CD14-positive monocyte (primary cell): Measurements from ENCODE around the gene SETDB1. TPM values are rescaled to one million over a fixed set of nuclear protein-coding genes. Genes with fewer than 3 reads are reported as not detected.

Experiments used
- DNase-seq, 3 donors: peaks; one replicate each; pipeline ENCODE4 v3.0.0-alpha.2; 2011 to 2022
- H2AFZ ChIP-seq: 2 replicates; pipeline ENCODE4 v1.6.0; 2012; ENCODE audit warnings: mild to moderate bottlenecking, low read depth, low read length, inconsistent platforms; ENCODE audit not compliant: insufficient read depth, poor library complexity, severe bottlenecking
- H3K27ac ChIP-seq, 2 donors: 1 replicate in 1 of 2; 2 replicates in 1 of 2; pipeline ENCODE4 v1.5.1; 2012 to 2013; ENCODE audit warnings: low read length in 2 of 2, control low read depth in 1 of 2, inconsistent platforms in 1 of 2, low read depth in 1 of 2, mild to moderate bottlenecking in 1 of 2
- H3K27me3 ChIP-seq, 2 donors: one replicate each; pipeline versions ENCODE4 v1.6.0 to v1.6.1; 2011 to 2013; ENCODE audit warnings: low read length in 2 of 2; ENCODE audit not compliant: control insufficient read depth in 2 of 2, insufficient read depth in 2 of 2
- H3K36me3 ChIP-seq, 2 donors: replicated peaks in 1 of 2; 1 replicate in 1 of 2; 2 replicates in 1 of 2; pipeline versions ENCODE4 v1.5.1 to v1.6.1; 2012 to 2013; ENCODE audit warnings: low read length in 2 of 2, control low read depth in 1 of 2, inconsistent platforms in 1 of 2, mild to moderate bottlenecking in 1 of 2; ENCODE audit not compliant: insufficient read depth in 2 of 2, control insufficient read depth in 1 of 2
- H3K4me1 ChIP-seq, 2 donors: 1 replicate in 1 of 2; 2 replicates in 1 of 2; pipeline versions ENCODE4 v1.5.1 to v1.6.1; 2012 to 2013; ENCODE audit warnings: low read length in 2 of 2, control low read depth in 1 of 2, inconsistent platforms in 1 of 2, mild to moderate bottlenecking in 1 of 2, moderate library complexity in 1 of 2; ENCODE audit not compliant: insufficient read depth in 2 of 2, control insufficient read depth in 1 of 2
- H3K4me2 ChIP-seq: replicated peaks from 2 replicates; pipeline ENCODE3; 2012; ENCODE audit warnings: low read length, moderate library complexity, mild to moderate bottlenecking; ENCODE audit not compliant: poor library complexity, severe bottlenecking; ENCODE audit errors: extremely low read depth
- H3K4me3 ChIP-seq, 3 experiments: fragments of 200-600 bp in 1 of 3; sonication (generic) in 1 of 3; replicated peaks in 1 of 3; 1 replicate in 2 of 3; 2 replicates in 1 of 3; pipeline ENCODE4 v1.5.1; 2011 to 2013; ENCODE audit warnings: low read length in 3 of 3, mild to moderate bottlenecking in 3 of 3, control low read depth in 2 of 3, low read depth in 2 of 3, inconsistent platforms in 1 of 3, moderate library complexity in 1 of 3
- H3K79me2 ChIP-seq: 2 replicates; pipeline ENCODE4 v1.6.0; 2012; ENCODE audit warnings: mild to moderate bottlenecking, control low read depth, inconsistent platforms, low read length, moderate library complexity; ENCODE audit not compliant: insufficient read depth
- H3K9ac ChIP-seq: 2 replicates; pipeline ENCODE4 v1.6.0; 2017; ENCODE audit warnings: low read length, mild to moderate bottlenecking; ENCODE audit not compliant: insufficient read depth, poor library complexity, severe bottlenecking
- H3K9me3 ChIP-seq, 2 donors: replicated peaks in 1 of 2; 1 replicate in 1 of 2; 2 replicates in 1 of 2; pipeline versions ENCODE4 v1.5.1 to v1.6.1; 2012 to 2013; ENCODE audit warnings: low read length in 2 of 2, control low read depth in 1 of 2; ENCODE audit not compliant: control insufficient read depth in 1 of 2, insufficient read depth in 1 of 2
- H4K20me1 ChIP-seq: 2 replicates; pipeline ENCODE4 v1.6.0; 2012; ENCODE audit warnings: mild to moderate bottlenecking, low read length, control low read depth, moderate library complexity; ENCODE audit not compliant: insufficient read depth
- H3K27ac Mint-ChIP-seq, 7 donors: one replicate each; pipeline ENCODE4 v1.8.0; 2020; ENCODE audit warnings: mild to moderate bottlenecking in 7 of 7, mixed read lengths in 7 of 7, moderate library complexity in 6 of 7, inconsistent platforms in 2 of 7
- H3K27me3 Mint-ChIP-seq, 3 donors: one replicate each; pipeline ENCODE4 v1.8.0; 2021 to 2022; ENCODE audit warnings: low read depth in 3 of 3, mild to moderate bottlenecking in 3 of 3, mixed read lengths in 3 of 3, moderate library complexity in 3 of 3, inconsistent platforms in 1 of 3
- H3K36me3 Mint-ChIP-seq, 2 donors: one replicate each; pipeline ENCODE4 v1.8.0; 2020; ENCODE audit warnings: mixed read lengths in 2 of 2, inconsistent platforms in 1 of 2, mild to moderate bottlenecking in 1 of 2
- H3K4me1 Mint-ChIP-seq: one replicate; pipeline ENCODE4 v1.8.0; 2020; ENCODE audit warnings: mild to moderate bottlenecking, mixed read lengths
- H3K4me3 Mint-ChIP-seq, 2 donors: one replicate each; pipeline ENCODE4 v1.8.0; 2020; ENCODE audit warnings: mild to moderate bottlenecking in 2 of 2, mixed read lengths in 2 of 2, moderate library complexity in 1 of 2
- H3K9me3 Mint-ChIP-seq, 7 donors: one replicate each; pipeline ENCODE4 v1.8.0; 2020 to 2022; ENCODE audit warnings: mixed read lengths in 7 of 7, mild to moderate bottlenecking in 6 of 7, moderate library complexity in 6 of 7, inconsistent platforms in 2 of 7
- CTCF ChIP-seq: fragments of 200-600 bp; IDR thresholded peaks from one replicate; pipeline ENCODE4 v1.8.0; 2022; ENCODE audit warnings: antibody characterized with exemption, mild to moderate bottlenecking
- WGBS: methylation state at CpG from one replicate; pipeline ENCODE4 v1.1.5; 2013; ENCODE audit warnings: missing lambda C conversion rate; ENCODE audit not compliant: insufficient coverage; 5-methylcytosine and 5-hydroxymethylcytosine counted together
- intact Hi-C, 2 donors: fragments of 100-400 bp; cut with micrococcal nuclease; formaldehyde crosslinking; loops; one replicate each; pipeline versions ENCODE4 v1.15.0 to v1.15.1; 2023
- polyA plus RNA-seq, 3 donors: library from polyadenylated mRNA; depleted of rRNA in 1 of 3; unstranded in 2 of 3; stranded (reverse) in 1 of 3; fragments of 300-500 nt in 2 of 3; fragments of >200 nt in 1 of 3; fragmentation: Illumina TruSeq in 2 of 3; gene quantifications; 1 replicate in 2 of 3; 2 replicates in 1 of 3; pipeline ENCODE4 v1.2.3, GENCODE V29; 2012 to 2021

Gene SETDB1
- polyA plus RNA-seq, 3 donors: 13.9 to 69.4 (median 15.5) TPM

DNA sequence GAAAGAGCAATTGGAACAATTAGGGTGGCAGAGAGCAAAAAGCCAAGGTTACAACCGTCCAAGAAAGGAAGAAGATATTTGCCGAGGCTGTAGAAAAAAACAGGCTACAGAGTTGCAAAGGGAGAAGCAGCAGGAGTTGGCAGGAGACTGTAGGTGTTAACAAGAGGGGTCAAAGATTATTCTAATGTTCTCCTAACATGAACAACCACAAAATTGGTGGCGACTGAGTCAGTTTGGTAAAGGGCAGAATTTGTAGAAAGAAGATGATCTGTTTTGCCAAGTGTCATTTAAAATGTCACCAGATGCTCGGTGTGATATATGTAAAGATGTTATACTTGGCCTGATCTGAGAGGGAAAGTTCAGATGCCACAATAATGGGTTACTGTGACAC, 81.7 kb downstream of the SETDB1 start:
- H3K4me1 Mint-ChIP-seq: peaks cover 67% of the 10 kb centered on the region
- peaks cover 66% of the 10 kb centered on the region for H3K79me2 ChIP-seq
- peaks cover 57 to 64% of the 10 kb centered on the region in 2 donors for H3K4me1 ChIP-seq
- H3K4me2 ChIP-seq: peak overlapping the region; percentile 89
- TF ChIP-seq CTCF: no peak
- H3K9ac ChIP-seq: peak overlapping the region; percentile 87
- H3K4me3 ChIP-seq: peak overlapping the region; percentile 4 to 88 (median 78)
- intact Hi-C loops: loop anchor here (5.0 to 10.0 kb wide), 6 partner anchors 36 to 159 kb away; partner anchors contain the start of genes LYSMD1 (in 2 of the 2), SCNM1 (in 2 of the 2), ARNT (in 1 of the 2) and CDC42SE1 (in 1 of the 2)
- H3K27me3 ChIP-seq: no peaks in the 10 kb centered on the region
- peaks cover 4 to 10% of the 10 kb centered on the region in 2 donors for H3K36me3 Mint-ChIP-seq
- peaks cover 0 to 2% of the 10 kb centered on the region in 2 donors for H3K36me3 ChIP-seq
- peak overlapping the region; percentile 98 to 99 (median 99) for H3K27ac Mint-ChIP-seq
- H3K9me3 Mint-ChIP-seq: no peaks in the 10 kb centered on the region
- peak overlapping the region; percentile 84 to 97 for H3K4me3 Mint-ChIP-seq
- H3K9me3 ChIP-seq: no peaks in the 10 kb centered on the region
- H3K27me3 Mint-ChIP-seq: peaks cover 0 to 10% (median 0%) of the 10 kb centered on the region in 3 donors
- H2AFZ ChIP-seq: peak overlapping the region; percentile 41
- H4K20me1 ChIP-seq: no peaks in the 10 kb centered on the region
- 22% methylated on average over 2 of the region's 4 CpGs for WGBS
- no peak for DNase-seq
- peak overlapping the region; percentile 89 to 95 for H3K27ac ChIP-seq

GRCh38 chr1:151008244-151009205, 82.4 kb downstream of the SETDB1 start, which contains the start of gene PRUNE1:
PRUNE1 (plus strand) TSS chr1:151008449; CDS start chr1:151008633, 184 bp downstream.
- intact Hi-C loops: loop anchor here (5.0 to 10.0 kb wide), 6 partner anchors 36 to 159 kb away; partner anchors contain the start of genes LYSMD1 (in 2 of the 2), SCNM1 (in 2 of the 2), ARNT (in 1 of the 2) and CDC42SE1 (in 1 of the 2)
- H3K27me3 ChIP-seq: no peaks in the 10 kb centered on the region
- peak within 1 kb of the TSS; percentile 93 for H2AFZ ChIP-seq
- no peaks in the 10 kb centered on the region for H3K9me3 ChIP-seq
- peak within 1 kb of the TSS; percentile 73 to 88 (median 78) for H3K4me3 ChIP-seq
- no peak for TF ChIP-seq CTCF
- peak within 1 kb of the TSS; percentile 89 for H3K4me2 ChIP-seq
- Mint-ChIP-seq H3K27me3 (peaks cover 0 to 10% (median 0%) of the 10 kb centered on the region in 3 donors), H3K27ac (peak within 1 kb of the TSS; percentile 98 to 99 (median 99)), H3K4me3 (peak within 1 kb of the TSS; percentile 97 to 98), H3K36me3 (peaks cover 4 to 10% of the 10 kb centered on the region in 2 donors), H3K4me1 (peaks cover 60% of the 10 kb centered on the region), H3K9me3 (no peaks in the 10 kb centered on the region)
- whole genome bisulfite sequencing: under 1% methylated on average over 64 of the region's 69 CpGs
- peaks cover 59% of the 10 kb centered on the region for H3K79me2 ChIP-seq
- peak; percentile 99 to 100 (median 99) for DNase-seq
- peak within 1 kb of the TSS; percentile 87 for H3K9ac ChIP-seq
- peaks cover 51 to 57% of the 10 kb centered on the region in 2 donors for H3K4me1 ChIP-seq
- H3K27ac ChIP-seq: peak within 1 kb of the TSS; percentile 89 to 95
- no peaks in the 10 kb centered on the region for H4K20me1 ChIP-seq
- peaks cover 0 to 8% of the 10 kb centered on the region in 2 donors for H3K36me3 ChIP-seq
